Astrocyte (in vitro differentiated cells and primary cell): Measurements from ENCODE around the gene GNA14. TPM values are rescaled to one million over a fixed set of nuclear protein-coding genes. Genes with fewer than 3 reads are reported as not detected.

Source experiments
- DNase-seq: peaks from one replicate; pipeline ENCODE4 v3.0.0-alpha.2; 2010; ENCODE audit warnings: low read depth
- FAIRE-seq: peaks from 2 replicates; lab custom pipeline; 2011; peaks lifted over from hg19 to GRCh38; lab: Jason Lieb, UNC
- H2AFZ ChIP-seq: 2 replicates; pipeline ENCODE4 v1.6.0; 2012; ENCODE audit warnings: low read depth, low read length, inconsistent platforms
- H3K27ac ChIP-seq: 2 replicates; pipeline ENCODE4 v1.5.1; 2011; ENCODE audit warnings: low read depth, low read length, inconsistent platforms
- H3K27me3 ChIP-seq: 2 replicates; pipeline ENCODE4 v1.6.0; 2011; ENCODE audit warnings: low read length, inconsistent platforms; ENCODE audit not compliant: insufficient read depth
- H3K36me3 ChIP-seq: 2 replicates; pipeline ENCODE4 v1.5.1; 2011; ENCODE audit warnings: low read length, inconsistent platforms; ENCODE audit not compliant: insufficient read depth
- H3K4me1 ChIP-seq: 2 replicates; pipeline ENCODE4 v1.5.1; 2011; ENCODE audit warnings: low read length, inconsistent platforms; ENCODE audit not compliant: insufficient read depth
- H3K4me2 ChIP-seq: 2 replicates; pipeline ENCODE4 v1.6.0; 2012; ENCODE audit warnings: low read length, inconsistent platforms
- H3K4me3 ChIP-seq: 2 replicates; pipeline ENCODE4 v1.5.1; 2011; ENCODE audit warnings: low read depth, mild to moderate bottlenecking, low read length, inconsistent platforms; ENCODE audit not compliant: insufficient read depth
- H3K79me2 ChIP-seq: 2 replicates; pipeline ENCODE4 v1.6.0; 2012; ENCODE audit warnings: mild to moderate bottlenecking, low read length, inconsistent platforms; ENCODE audit not compliant: insufficient read depth
- H3K9ac ChIP-seq: 2 replicates; pipeline ENCODE4 v1.6.0; 2012; ENCODE audit warnings: mild to moderate bottlenecking, low read length, inconsistent platforms
- H3K9me3 ChIP-seq: 2 replicates; pipeline ENCODE4 v1.5.1; 2012; ENCODE audit warnings: low read depth, mild to moderate bottlenecking, low read length, inconsistent platforms; ENCODE audit not compliant: insufficient read depth
- H4K20me1 ChIP-seq: 2 replicates; pipeline ENCODE4 v1.6.0; 2012; ENCODE audit warnings: low read length, inconsistent platforms; ENCODE audit not compliant: insufficient read depth
- H3K27ac Mint-ChIP-seq: one replicate; pipeline ENCODE4 v1.8.0; 2021; ENCODE audit warnings: mild to moderate bottlenecking, mixed read lengths; ENCODE audit not compliant: unreplicated experiment
- H3K27me3 Mint-ChIP-seq: one replicate; pipeline ENCODE4 v1.8.0; 2021; ENCODE audit warnings: low read depth, mixed read lengths; ENCODE audit not compliant: unreplicated experiment
- H3K36me3 Mint-ChIP-seq: one replicate; pipeline ENCODE4 v1.8.0; 2021; ENCODE audit warnings: low read depth, mixed read lengths; ENCODE audit not compliant: unreplicated experiment
- H3K4me1 Mint-ChIP-seq: one replicate; pipeline ENCODE4 v1.8.0; 2021; ENCODE audit warnings: low read depth, mixed read lengths; ENCODE audit not compliant: unreplicated experiment
- H3K4me3 Mint-ChIP-seq: one replicate; pipeline ENCODE4 v1.8.0; 2021; ENCODE audit warnings: mild to moderate bottlenecking, moderate library complexity, mixed read lengths; ENCODE audit not compliant: unreplicated experiment
- H3K9me3 Mint-ChIP-seq: one replicate; pipeline ENCODE4 v1.8.0; 2021; ENCODE audit warnings: mild to moderate bottlenecking, mixed read lengths; ENCODE audit not compliant: unreplicated experiment
- CTCF ChIP-seq: IDR thresholded peaks from 2 replicates; pipeline ENCODE4 v1.5.1; 2011; ENCODE audit warnings: low read depth, mild to moderate bottlenecking, inconsistent platforms, low read length, moderate library complexity; ENCODE audit not compliant: insufficient read depth
- EZH2 ChIP-seq: IDR thresholded peaks from 2 replicates; pipeline ENCODE4 v1.6.1; 2012; ENCODE audit warnings: mild to moderate bottlenecking, low read length, inconsistent platforms; ENCODE audit not compliant: insufficient read depth
- total RNA-seq: library from RNA; stranded (reverse); gene quantifications from 2 replicates; pipeline ENCODE4 v1.2.1, GENCODE V29; 2021

GNA14 gene
- total RNA-seq, 1 donor from 2014 or later: 1.0 TPM

- no peaks in the 10 kb centered on the region for H3K4me1 ChIP-seq
- H3K4me2 ChIP-seq: no peak overlapping the region
- H3K27me3 ChIP-seq: no peaks in the 10 kb centered on the region
- H3K9me3 ChIP-seq: no peaks in the 10 kb centered on the region
- Mint-ChIP-seq H3K4me3 (no peak overlapping the region), H3K9me3 (peaks cover 11% of the 10 kb centered on the region), H3K36me3 (peaks cover 2% of the 10 kb centered on the region), H3K4me1 (peaks cover 18% of the 10 kb centered on the region), H3K27ac (no peak overlapping the region), H3K27me3 (no peaks in the 10 kb centered on the region)
- no peaks in the 10 kb centered on the region for H4K20me1 ChIP-seq
- TF ChIP-seq EZH2 (no peak), CTCF (no peak)
- no peak overlapping the region for H3K4me3 ChIP-seq
- H2AFZ ChIP-seq: no peak overlapping the region
- no peak for FAIRE-seq
- H3K9ac ChIP-seq: no peak overlapping the region
- H3K27ac ChIP-seq: no peak overlapping the region
- no peaks in the 10 kb centered on the region for H3K79me2 ChIP-seq
- H3K36me3 ChIP-seq: no peaks in the 10 kb centered on the region
- no peak for DNase-seq
Measured at GRCh38 chr9:77543131-77543822, 104.8 kb downstream of the GNA14 start.

DNA sequence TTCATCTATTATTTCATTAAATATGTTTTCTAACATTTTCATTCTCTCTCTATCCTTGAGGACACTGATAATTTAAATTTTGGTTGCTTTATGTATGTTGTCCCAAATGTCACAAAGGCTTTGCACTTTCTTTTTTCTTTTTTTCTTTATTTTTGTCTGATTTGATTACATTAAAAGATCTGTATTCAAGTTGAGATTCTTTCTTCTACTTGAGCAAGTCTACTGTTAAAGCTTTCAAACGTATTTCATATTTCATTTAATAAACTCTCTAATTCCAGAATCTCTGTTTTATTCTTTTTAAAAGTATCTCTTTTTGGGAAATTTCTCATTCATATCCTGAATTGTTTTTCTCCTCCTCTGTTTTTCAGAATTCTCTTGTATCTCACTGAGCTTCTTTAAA is 106.5 kb downstream of the GNA14 start:
- H3K27me3 Mint-ChIP-seq: no peaks in the 10 kb centered on the region
- Histone ChIP-seq H2AFZ (no peak overlapping the region), H3K4me3 (no peak overlapping the region), H3K27me3 (no peaks in the 10 kb centered on the region), H3K9me3 (no peaks in the 10 kb centered on the region), H3K9ac (no peak overlapping the region), H3K4me2 (no peak overlapping the region), H3K4me1 (no peaks in the 10 kb centered on the region), H3K79me2 (no peaks in the 10 kb centered on the region), H3K36me3 (no peaks in the 10 kb centered on the region), H4K20me1 (no peaks in the 10 kb centered on the region), H3K27ac (no peak overlapping the region)
- no peak overlapping the region for H3K4me3 Mint-ChIP-seq
- H3K27ac Mint-ChIP-seq: no peak overlapping the region
- peaks cover 12% of the 10 kb centered on the region for H3K4me1 Mint-ChIP-seq
- FAIRE-seq (no peak), DNase-seq (no peak)
- H3K36me3 Mint-ChIP-seq: peaks cover 2% of the 10 kb centered on the region
- H3K9me3 Mint-ChIP-seq: peaks cover 11% of the 10 kb centered on the region
- no peak for TF ChIP-seq EZH2
- no peak for TF ChIP-seq CTCF

DNA sequence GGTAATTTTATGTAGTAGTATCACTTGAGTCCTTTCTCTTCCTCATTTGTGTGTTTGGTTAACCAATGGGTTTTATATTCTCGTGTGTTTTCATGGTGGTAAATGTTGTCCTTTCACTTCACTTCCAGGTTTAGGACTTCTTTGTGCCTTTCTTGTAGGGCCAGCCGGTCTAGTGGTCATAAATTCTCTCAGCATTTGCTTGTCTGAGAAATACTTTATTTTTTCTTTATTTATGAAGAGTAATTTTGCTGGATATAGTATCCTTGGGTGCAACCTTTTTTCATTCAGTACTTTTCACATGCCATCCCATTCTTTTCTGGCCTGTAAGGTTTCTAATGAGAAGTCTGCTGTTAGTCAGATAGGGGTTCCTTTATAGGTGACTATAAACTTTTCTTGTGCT is 107.1 kb downstream of the GNA14 start:
- no peak overlapping the region for H2AFZ ChIP-seq
- H3K79me2 ChIP-seq: no peaks in the 10 kb centered on the region
- DNase-seq: no peak
- Mint-ChIP-seq H3K36me3 (peaks cover 2% of the 10 kb centered on the region), H3K27ac (no peak overlapping the region), H3K4me1 (peaks cover 7% of the 10 kb centered on the region), H3K27me3 (no peaks in the 10 kb centered on the region), H3K4me3 (no peak overlapping the region), H3K9me3 (peaks cover 9% of the 10 kb centered on the region)
- H3K36me3 ChIP-seq: no peaks in the 10 kb centered on the region
- FAIRE-seq: no peak
- H4K20me1 ChIP-seq: no peaks in the 10 kb centered on the region
- no peak overlapping the region for H3K4me3 ChIP-seq
- no peak overlapping the region for H3K4me2 ChIP-seq
- no peak overlapping the region for H3K27ac ChIP-seq
- TF ChIP-seq EZH2: no peak
- H3K4me1 ChIP-seq: no peaks in the 10 kb centered on the region
- no peaks in the 10 kb centered on the region for H3K27me3 ChIP-seq
- no peak overlapping the region for H3K9ac ChIP-seq
- no peaks in the 10 kb centered on the region for H3K9me3 ChIP-seq
